Colonic mucosa (tissue), 4 donors: ENCODE results near the gene RAB11A. TPM values are rescaled to one million over a fixed set of nuclear protein-coding genes. Genes with fewer than 3 reads are reported as not detected.

Experiments used
- DNase-seq: peaks from one replicate; pipeline ENCODE4 v3.0.0-alpha.2; 2020
- H3K27ac ChIP-seq: fragments of 200-600 bp; one replicate; pipeline ENCODE4 v1.8.0; 2021
- H3K27me3 ChIP-seq: fragments of 200-600 bp; one replicate; pipeline ENCODE4 v1.8.0; 2021
- H3K36me3 ChIP-seq: fragments of 200-600 bp; one replicate; pipeline ENCODE4 v1.8.0; 2021
- H3K4me1 ChIP-seq: fragments of 200-600 bp; one replicate; pipeline ENCODE4 v1.8.0; 2021; ENCODE audit warnings: mild to moderate bottlenecking
- H3K4me3 ChIP-seq: fragments of 200-600 bp; one replicate; pipeline ENCODE4 v1.8.0; 2021
- H3K9ac ChIP-seq, 2 donors: one replicate each; pipeline ENCODE4 v1.7.0; 2013; ENCODE audit warnings: control low read depth in 2 of 2, low read depth in 2 of 2, low read length in 2 of 2
- H3K9me3 ChIP-seq: fragments of 200-600 bp; one replicate; pipeline ENCODE4 v1.8.0; 2021
- CTCF ChIP-seq: fragments of 200-600 bp; IDR thresholded peaks from one replicate; pipeline ENCODE4 v1.8.0; 2022; ENCODE audit warnings: antibody characterized with exemption, mild to moderate bottlenecking
- intact Hi-C: fragments of 100-400 bp; cut with DNase I; formaldehyde crosslinking; loops from one replicate; pipeline ENCODE4 v1.14.1; 2022
- total RNA-seq, 2 donors: library from RNA; stranded (reverse); fragmentation: NEBNext Ultra II Directional in 1 of 2; extraction: Animal tissue kit (Norgen Biotek cat#: 25700) in 1 of 2; gene quantifications; one replicate each; pipeline ENCODE4 v1.2.1, GENCODE V29; 2021
- donor health status: healthy.
- donor health status: DM: no; HTN: no; CAD: no.
- donor health status: DM: no; HTN: no; CAD: no.

The RAB11A gene
- total RNA-seq, 2 donors from 2014 or later = 299 to 377 TPM

- Histone ChIP-seq H3K36me3 (no peaks in the 10 kb centered on the region), H3K4me1 (no peaks in the 10 kb centered on the region), H3K27ac (no peak overlapping the region), H3K9me3 (no peaks in the 10 kb centered on the region), H3K4me3 (no peak overlapping the region), H3K27me3 (no peaks in the 10 kb centered on the region), H3K9ac (no peak overlapping the region)
- TF ChIP-seq CTCF = no peak
- intact Hi-C loops = no loop called here
- no peak for DNase-seq
These were observed 67.0 kb downstream of the RAB11A start for GRCh38 chr15:65936282-65936681.

GRCh38 chr15:65937054-65937453 is 67.8 kb downstream of the RAB11A start:
- Histone ChIP-seq H3K9me3 (no peaks in the 10 kb centered on the region), H3K4me1 (no peaks in the 10 kb centered on the region), H3K36me3 (no peaks in the 10 kb centered on the region), H3K9ac (no peak overlapping the region), H3K4me3 (no peak overlapping the region), H3K27ac (no peak overlapping the region), H3K27me3 (no peaks in the 10 kb centered on the region)
- intact Hi-C loops = no loop called here
- no peak for DNase-seq
- no peak for TF ChIP-seq CTCF

- Histone ChIP-seq H3K27me3 (no peaks in the 10 kb centered on the region), H3K27ac (no peak overlapping the region), H3K4me1 (no peaks in the 10 kb centered on the region), H3K4me3 (no peak overlapping the region), H3K36me3 (no peaks in the 10 kb centered on the region), H3K9ac (no peak overlapping the region), H3K9me3 (no peaks in the 10 kb centered on the region)
- intact Hi-C loops = no loop called here
- DNase-seq = no peak
- no peak for TF ChIP-seq CTCF
These were observed 68.2 kb downstream of the RAB11A start for GRCh38 chr15:65937476-65937875.

- Histone ChIP-seq H3K4me1 (no peaks in the 10 kb centered on the region), H3K27me3 (no peaks in the 10 kb centered on the region), H3K9ac (no peak overlapping the region), H3K36me3 (no peaks in the 10 kb centered on the region), H3K4me3 (no peak overlapping the region), H3K27ac (no peak overlapping the region), H3K9me3 (no peaks in the 10 kb centered on the region)
- TF ChIP-seq CTCF = no peak
- no peak for DNase-seq
- intact Hi-C loops = no loop called here
These were observed 69.3 kb downstream of the RAB11A start for GRCh38 chr15:65938604-65939003.

- H3K9me3 ChIP-seq = no peaks in the 10 kb centered on the region
- H3K4me1 ChIP-seq = no peaks in the 10 kb centered on the region
- no peak overlapping the region for H3K9ac ChIP-seq
- intact Hi-C loops = no loop called here
- H3K27me3 ChIP-seq = no peaks in the 10 kb centered on the region
- H3K36me3 ChIP-seq = no peaks in the 10 kb centered on the region
- no peak overlapping the region for H3K4me3 ChIP-seq
- TF ChIP-seq CTCF = no peak
- H3K27ac ChIP-seq = no peak overlapping the region
- DNase-seq = no peak
These were observed 70.8 kb downstream of the RAB11A start for GRCh38 chr15:65939901-65940617.
